NCI-H1930 (cell line): ENCODE measurements around the gene NCBP3.

Experiments used
- DNase-seq, 2 experiments: peaks; one replicate each; lab custom pipeline; 2025; lab: John Stamatoyannopoulos, UW

The NCBP3 gene, protein sequence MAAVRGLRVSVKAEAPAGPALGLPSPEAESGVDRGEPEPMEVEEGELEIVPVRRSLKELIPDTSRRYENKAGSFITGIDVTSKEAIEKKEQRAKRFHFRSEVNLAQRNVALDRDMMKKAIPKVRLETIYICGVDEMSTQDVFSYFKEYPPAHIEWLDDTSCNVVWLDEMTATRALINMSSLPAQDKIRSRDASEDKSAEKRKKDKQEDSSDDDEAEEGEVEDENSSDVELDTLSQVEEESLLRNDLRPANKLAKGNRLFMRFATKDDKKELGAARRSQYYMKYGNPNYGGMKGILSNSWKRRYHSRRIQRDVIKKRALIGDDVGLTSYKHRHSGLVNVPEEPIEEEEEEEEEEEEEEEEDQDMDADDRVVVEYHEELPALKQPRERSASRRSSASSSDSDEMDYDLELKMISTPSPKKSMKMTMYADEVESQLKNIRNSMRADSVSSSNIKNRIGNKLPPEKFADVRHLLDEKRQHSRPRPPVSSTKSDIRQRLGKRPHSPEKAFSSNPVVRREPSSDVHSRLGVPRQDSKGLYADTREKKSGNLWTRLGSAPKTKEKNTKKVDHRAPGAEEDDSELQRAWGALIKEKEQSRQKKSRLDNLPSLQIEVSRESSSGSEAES

DNA sequence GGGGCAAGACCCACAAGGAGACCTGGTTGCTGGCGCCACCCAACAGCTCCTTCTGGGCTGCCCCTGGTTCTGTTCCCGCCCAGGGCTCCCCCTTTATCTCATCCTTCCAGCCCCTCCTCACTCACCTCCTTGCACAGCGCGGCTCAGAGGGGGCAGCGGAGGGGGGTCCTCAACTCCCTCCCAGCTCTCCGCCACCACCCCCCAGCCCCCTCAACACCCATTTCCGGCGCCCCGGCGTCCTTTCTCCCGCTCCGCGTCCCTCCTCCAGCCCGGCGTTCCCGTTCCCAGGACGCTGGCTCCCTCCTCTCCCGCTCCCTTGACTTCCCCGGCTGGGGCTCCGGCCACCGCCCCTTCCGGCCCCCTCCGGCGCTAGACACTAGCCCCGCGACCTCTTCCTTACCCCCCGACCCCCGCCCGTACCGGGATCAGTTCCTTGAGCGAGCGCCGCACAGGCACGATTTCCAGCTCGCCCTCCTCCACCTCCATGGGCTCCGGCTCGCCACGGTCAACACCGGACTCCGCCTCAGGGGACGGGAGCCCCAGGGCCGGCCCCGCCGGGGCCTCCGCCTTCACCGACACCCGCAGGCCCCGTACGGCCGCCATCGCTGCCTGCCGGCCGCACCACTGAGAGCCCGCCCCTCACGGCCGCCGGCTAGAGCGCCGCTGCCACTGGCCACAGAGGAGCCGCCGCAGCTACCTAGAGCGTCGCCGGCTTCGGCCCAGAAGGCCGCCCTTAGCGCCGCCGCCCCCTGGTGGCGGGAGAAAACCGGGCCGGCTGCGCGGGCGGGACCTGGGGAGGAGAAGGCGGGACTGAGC, at the start of gene NCBP3:
Gene NCBP3, minus strand, starts transcription at position 626 of the 816 bp plus-strand sequence. Its CDS starts 23 bp downstream, at position 603.
- peak; percentile 85 to 95 for DNase-seq

DNA sequence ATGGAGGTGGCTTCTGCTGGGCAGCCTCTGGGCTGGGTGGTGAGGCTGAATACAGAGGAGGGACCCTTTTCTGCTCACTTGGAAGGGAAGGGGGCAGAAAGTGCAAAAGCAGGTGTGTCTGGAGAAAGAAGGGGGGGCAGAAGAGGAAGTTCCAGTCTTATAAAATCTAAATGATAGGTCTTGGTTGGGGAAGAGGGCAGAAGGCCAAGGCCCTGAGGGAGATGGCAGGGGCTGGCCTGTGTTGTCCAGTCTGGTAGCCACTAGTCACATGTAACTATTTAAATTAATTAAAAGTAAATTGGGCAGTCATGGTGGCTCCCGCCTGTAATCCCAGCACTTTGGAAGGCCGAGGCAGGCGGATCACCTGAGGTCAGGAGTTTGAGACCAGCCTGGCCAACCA, 49.3 kb upstream of the NCBP3 start:
- no peak for DNase-seq

DNA sequence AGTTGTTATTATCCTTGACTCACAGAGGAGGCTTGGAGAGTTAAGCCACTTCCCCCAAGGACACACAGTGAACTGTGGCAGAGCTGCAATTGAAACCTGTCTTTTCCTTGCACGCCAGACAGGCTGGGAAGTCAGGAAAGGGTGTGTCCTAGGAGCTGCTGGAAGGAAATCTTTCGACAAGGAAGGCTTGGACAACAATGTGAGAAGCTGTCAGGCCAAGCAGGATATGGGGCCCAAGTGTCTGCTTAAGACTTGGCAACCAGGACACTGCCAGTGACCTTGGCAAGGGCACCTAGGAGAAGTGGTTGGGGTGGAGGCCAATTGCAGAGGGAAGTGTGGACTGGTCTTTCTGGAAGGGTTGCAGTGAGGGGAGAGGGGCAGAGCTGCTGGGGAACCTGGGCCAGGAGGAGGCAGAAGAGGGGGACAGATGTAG, 48.9 kb upstream of the NCBP3 start:
- no peak for DNase-seq

DNA sequence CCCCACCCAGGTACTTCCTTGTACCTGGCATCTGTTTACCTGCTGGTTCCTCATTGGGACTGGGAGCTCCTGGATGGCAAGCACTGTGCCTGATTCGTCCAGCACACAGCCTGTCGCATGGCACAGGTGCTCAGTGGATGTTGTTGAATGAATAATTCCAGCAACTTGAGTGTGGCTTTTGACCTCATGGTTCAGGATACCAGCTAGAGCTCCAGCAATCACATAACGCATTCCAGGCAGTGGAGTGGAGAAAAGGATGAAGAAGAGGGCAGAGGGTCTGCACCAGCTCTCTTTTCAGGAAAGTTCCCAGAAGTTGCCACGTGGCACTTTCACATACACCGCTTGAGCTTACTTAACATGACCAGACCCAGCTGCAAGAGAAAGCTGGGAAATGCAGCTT, 48.1 kb upstream of the NCBP3 start:
- no peak for DNase-seq

DNA sequence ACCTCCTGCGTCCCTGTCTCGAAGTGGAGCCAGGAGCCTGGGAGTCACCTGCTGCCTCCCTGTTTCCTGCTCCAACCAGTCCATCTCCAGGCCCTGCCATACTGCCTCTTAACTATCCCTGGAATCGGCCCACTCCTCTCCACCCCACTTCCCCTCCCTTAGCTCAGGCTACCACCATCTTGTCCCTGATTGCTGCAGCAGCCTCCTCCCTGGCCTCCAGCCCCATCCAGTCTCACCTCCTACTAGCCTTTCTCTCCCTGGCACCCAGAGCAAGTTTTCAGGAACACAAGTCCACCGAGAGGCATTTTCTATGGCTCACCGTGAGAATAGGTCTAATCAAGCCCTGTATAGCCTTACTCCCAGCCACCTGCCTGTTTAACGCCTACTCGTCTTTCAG, 47.7 kb upstream of the NCBP3 start:
- DNase-seq: no peak

DNA sequence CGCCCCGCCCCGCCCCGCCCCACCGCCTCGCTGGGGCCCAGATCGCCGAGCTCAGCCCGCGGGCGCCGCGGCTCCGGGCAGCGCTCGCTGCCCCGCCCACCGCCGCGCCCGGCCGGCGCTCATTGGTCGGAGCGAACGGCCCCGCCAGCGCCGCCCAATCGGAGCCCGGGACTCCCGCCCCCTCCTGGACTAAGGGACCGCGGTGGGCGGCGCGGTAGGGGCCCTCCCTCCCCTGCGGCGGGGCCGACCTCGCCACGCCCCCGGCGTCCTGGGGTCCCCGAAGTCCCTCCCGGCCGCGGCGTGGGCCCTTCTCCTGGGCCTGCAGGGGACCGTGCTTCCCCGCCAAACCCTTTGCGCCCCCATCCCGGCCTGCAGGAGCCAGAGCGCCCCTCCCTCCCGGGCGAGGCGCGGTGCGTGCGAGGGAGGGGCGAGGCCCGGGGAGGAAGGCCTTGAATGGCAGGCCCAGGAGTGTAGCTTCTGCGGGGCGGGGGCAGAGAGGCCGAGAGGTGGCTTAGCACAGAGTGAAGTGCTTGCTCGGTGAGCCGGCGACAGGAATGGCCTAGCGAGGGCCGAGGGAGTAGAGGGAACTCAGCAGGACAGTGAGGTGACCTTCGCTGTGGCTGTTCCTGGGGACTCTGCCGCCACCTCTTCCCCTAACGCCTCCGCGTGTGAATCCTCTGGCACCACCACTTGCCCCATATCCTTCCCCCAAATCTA, 47.1 kb upstream of the NCBP3 start, which contains the start of gene CAMKK1:
Gene CAMKK1, minus strand, starts transcription at position 51 of the 717 bp plus-strand sequence. CDS start 7,366 bp downstream, outside the sequence.
- peak; percentile 73 to 89 for DNase-seq

DNA sequence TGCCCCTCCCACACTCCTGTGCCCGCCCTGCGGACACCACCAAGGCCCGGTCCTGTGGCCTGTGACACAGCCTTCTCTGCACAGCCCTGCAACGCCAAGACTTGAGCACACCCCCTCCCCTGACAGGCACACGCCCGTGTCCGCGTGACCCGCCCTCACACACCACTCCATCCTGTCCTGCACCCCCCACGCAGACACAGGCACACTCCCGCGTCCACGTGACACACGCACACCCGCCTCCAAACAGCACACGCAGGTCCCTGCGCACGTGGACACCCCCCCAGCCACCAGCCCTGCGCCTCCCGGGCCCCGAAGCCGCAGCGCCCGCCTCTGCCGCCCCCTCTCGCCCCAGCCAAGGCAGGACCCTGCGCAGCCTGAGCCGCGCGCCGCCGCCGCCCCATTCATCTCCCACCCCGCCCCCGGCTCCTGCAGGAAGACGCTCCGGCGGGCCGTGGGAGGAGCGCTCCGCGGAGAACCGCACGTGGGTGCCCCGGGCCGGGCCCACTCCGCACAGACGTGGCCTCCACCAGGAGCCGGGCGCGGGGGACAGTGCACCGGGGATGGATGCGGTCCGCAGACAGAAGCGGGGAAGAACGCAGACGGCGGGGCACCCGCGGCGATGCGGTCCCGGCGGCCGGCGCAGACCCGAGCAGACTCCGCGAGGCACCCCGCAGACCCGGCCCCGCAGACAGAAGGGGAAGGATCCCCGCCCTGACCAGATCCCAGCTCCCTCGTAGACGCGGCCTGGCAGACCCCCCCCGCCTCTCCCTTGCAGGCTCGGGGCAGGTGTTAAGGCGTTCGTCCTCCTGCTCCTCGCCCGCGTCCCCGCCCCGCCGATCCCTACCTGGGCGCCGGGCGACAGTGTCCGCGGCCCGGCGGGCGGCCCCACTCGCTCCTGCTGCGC, 46.3 kb upstream of the NCBP3 start:
- DNase-seq: peak; percentile 11 to 17

DNA sequence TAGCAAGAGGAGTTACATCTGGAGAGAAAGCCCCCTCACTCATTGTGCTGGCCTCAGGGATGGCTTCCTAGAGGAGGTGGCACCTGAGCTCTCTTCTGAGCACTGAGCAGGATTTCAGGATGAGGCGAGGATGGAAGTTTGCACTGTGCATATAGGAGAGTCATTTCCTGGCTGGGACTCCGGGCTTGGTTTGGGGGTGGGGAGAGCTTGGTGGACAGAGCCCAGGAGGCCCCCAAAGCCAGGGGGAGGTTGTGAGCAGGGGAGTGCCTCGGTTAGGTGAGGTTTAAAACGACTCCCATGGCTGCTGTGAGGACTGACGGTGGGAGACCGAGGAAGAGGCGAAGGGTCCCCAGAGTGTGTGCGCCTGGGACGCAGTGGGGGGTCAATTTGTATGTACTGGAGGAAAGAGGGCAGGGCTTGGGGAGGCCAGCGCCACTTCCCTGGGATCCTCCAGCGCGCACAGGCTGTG, 45.6 kb upstream of the NCBP3 start:
- no peak for DNase-seq

DNA sequence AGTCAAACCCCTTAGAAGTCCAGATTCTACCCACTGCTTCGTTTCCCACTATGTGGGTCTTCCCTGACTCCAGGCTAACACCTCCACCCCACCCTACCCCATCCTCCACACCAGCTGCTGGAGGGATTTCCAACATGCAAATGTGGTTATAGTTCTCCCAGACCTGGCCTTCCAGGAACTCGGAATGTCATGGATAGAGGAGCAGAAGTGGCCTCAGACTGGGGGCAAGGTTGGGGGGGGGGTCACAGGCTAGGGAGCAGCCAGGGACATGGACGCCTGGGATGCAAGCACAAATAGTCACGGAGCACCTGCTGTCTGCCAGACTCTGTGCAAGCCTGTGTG, 44.8 kb upstream of the NCBP3 start:
- DNase-seq: no peak

DNA sequence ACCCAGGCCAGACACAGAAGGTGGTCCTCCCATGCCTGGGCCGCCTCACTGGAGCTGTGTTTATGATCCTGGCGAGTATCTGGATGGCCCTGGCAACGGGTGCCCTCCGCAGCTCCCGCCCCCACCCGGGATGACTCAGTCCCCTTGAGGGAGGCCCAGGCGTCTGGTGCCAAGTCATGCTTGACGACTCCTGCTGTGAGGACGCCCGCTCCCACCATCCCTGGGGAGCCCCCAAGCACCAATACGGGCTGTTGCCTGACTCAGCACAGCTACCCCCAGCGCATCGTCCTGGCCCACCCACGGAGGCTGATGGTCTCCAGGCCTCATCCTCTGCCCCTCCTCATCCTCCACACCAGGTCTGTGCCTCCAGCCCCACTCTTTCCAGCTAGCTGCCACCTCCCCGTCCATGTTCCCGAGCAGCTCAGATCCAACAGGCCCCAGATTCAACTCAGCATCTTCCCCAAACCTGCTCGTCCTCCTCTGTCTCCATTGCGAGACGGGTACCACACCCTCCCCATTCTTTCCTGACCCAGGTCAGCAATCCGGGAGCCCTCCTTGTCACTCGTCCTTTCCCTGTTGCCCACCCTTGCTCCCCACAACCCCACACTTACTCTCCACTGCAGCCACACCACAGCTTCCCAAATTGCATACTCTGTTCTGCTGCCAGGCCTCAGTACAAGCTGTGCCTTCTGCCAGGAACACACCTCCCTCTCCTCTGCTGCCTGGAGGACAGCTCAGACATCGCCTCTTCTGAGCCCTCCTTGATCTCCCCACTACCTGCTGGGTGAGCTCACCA, 44.2 kb upstream of the NCBP3 start:
- no peak for DNase-seq

DNA sequence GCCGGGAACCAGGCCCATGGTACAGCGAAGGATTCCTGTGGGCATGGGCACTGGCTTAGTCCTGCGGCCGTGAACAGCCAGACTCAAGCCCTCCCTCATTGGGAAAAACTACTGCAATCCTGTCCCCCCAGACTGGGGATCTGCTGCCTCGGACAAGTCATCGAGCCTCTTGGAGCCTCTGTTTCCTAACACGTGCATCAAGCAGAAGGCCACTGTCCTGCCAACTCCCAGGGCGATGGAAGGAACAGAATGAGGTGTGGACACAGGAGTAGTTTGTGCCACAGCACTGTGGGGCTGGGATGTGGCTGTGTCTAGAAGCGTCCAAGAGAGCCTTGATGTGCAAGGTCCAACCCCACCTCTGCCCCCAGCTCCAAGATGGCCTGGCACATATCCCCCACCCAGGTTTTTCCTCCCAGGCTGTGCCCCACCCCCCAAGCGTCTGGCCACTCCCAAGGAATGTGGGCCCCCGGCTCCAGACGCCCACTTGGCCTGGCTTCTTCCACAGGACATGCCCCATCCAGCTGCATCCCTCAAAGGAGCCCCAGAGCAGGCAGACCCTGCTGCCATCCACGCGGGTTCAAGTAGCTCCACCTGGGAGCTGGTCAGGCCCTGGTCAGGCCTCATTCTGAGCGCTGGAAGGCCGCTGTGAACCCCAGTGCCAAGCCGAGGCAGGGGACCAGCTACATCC, 43.4 kb upstream of the NCBP3 start:
- DNase-seq: no peak

DNA sequence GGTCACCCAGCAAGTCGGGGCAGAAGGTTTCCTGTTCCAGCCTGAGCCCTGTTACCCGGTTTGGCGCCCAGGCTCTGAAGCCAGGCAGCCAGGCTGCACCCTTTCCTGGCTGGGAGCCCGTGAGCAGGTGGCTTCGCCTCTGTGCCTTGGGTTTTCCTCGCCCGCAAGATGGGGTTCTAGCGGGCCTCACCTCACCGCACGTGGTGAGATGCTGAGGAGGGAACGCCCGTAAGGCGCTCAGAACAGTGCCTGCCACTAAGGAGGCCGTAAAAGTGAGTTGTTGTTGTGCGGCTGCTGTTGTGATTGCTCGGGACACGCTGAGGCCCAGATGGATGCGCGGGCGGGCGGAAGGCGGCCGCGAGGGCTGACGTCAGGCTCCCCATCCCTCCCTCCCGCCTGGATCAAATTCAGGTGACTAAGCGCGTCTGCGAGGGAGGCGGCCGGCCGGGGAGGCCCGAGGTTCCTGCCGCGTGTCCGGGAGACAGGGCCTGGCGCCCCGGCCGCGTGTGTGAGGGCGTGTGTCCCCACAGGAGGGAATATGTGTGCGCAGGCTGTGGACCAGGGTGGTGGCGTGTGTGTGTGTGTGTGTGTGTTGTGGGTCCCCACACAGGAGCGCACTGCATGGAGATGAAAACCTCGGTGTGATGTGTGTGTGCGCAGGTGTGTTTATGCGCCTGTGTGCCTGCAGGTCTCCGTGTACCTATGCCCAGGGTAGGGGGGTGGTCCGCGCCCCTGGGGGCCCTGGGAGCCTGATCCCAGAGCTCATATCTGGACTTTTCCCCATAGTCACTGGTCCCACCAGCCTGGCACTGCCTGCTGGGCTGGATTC, 42.5 kb upstream of the NCBP3 start:
- DNase-seq: no peak

DNA sequence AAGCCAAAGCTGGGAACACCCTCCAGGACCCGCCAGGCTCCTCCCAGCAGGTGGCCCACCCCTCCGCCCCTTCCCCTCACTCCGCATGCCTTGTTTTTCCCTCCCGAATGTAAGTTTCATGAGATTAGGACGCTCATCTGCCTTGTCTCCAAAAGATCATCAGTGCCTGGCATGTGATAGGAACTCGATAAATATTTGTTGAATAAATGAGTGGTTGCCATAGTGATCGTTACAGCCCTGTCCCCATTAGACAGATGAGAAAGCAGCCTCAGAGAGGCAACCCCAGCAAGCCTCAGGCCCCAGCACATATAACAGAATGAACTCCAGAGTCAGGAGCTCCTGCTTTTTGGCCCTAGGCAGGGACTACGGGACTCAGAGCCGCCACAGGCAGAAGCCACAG, 41.8 kb upstream of the NCBP3 start:
- DNase-seq: no peak

DNA sequence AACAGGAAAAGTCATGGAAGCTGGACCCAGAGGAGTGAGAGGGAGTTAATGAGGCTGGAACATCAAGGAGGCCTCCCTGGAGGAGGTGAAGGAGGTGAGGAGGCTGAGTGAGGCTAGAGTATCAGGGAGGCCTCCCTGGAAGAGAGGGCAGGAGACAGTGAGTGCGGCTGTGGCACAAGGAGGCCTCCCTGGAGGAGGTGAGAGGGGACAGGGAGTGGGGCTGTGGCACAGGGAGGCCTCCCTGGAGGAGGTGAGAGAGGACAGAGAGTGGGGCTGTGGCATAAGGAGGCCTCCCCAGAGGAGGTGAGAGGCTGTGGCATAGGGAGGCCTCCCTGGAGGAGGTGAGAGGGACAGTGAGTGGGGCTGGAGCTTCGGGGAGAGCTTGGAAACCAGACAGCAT, 41.3 kb upstream of the NCBP3 start:
- DNase-seq: no peak

DNA sequence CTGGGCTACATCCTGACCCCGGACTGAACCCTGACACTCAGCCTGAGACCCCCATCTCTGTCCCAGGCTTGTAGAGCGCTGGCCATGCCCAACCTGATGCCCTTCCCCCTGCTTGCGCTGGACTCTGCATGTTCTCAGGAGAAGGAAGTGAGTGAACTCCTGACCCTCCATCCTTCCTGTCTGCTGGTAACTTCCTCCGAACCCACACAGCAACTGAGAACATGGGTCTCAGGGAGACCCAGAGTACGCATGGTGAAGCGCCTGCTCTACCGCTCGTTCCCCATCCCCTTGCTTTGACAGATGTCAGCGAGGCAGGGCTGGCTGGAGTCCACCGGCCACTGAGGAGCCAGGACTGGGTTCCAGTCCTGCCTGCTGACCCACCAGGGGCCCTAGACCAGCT, 40.7 kb upstream of the NCBP3 start:
- no peak for DNase-seq

DNA sequence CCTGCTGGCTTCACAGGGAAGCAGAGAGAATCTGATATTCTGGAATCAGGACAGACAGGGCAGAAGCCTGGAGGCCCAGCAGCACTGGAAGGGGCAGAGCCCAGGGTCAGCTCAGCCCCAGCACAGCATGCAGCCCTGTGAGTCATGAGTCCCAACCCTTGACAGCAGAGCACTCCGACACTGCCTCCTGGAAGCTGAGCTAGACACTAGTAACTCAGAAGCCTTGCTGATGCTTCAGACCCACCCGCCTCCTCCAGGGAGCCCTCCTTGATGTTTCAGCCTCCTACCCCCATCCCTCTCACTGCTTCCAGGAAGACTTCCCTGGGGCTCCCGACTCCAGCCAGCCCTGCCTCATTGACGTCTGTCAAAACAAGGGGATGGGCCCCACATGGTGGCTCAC, 39.9 kb upstream of the NCBP3 start:
- DNase-seq: no peak

DNA sequence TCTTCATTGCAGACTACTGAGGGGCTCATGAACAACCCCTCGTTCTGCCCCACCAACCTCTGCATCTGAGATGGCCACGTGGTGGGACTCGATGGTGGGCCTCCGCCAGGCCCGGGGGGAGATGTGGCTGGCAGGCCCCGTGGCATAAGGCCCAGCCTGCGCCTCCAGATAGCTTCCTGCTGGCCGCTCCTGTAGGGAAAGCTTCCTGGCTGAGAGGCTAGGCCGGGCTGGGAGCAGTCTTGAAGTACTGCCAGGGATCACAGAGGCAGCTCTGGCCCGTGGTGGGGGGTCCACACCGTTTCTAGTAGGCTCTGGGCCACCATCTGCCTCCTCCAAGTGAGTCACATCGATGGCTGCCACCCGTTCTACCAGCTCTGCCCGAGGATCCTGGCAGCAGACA, 39.2 kb upstream of the NCBP3 start:
- DNase-seq: no peak

DNA sequence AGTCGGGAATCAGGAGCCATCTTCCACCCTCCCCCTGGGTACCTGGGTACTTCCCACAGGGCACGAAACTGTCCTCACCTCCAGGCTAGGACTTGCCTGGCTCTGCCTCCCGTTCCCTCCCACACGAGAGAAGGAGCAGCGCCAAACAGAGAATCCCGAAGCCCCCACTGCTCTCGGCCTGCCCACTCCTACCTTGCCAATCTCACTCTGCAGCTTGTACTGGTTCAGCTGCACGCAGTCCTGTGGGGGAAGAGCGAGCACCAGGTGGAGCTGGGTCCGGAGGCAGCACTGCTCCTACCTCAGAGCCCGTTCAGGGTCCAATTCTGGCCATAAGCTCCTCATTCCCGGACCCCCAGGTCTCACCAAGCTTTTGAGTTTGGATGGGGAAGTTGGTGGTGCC, 38.1 kb upstream of the NCBP3 start:
- DNase-seq: no peak

DNA sequence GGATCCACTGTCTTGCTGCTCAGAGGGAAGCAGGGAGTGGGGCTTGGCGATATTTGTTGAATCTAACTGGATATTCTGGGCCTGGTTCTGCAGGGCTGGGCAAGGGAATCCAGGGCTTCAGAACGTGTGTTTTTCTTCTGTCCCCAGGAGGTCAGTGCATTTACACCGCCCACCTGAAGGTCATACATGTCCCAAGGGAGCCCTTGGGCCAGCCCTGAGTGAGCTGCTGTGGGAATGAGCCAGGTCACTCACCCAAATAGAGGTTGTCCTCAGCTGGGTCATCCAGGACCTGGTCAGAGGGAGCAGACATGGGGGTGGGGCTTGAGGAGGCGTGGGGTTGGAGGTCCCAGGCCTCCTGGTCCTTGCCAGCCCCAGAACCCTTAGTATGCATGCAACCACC, 36.2 kb upstream of the NCBP3 start:
- no peak for DNase-seq
